K562 (cell line): ENCODE data around the gene CCNL1. TPM values are rescaled to one million over a fixed set of nuclear protein-coding genes. Genes with fewer than 3 reads are reported as not detected.
A peak's percentile ranks its signal among the peaks of the same experiment; 100 is the strongest.

ENCODE experiments used
- JUNB ChIP-seq: fragments of 450-650 bp; formaldehyde crosslinking; conservative IDR thresholded peaks from 2 replicates; pipeline ENCODE4 v1.4.0; 2020; ENCODE audit warnings: mild to moderate bottlenecking
- KLF13 ChIP-seq: fragments of 450-650 bp; IDR thresholded peaks from 2 replicates; pipeline ENCODE4 v1.6.1; 2016; ENCODE audit warnings: missing genetic modification characterization, low read depth, mild to moderate bottlenecking, missing compliant biosample characterization, moderate library complexity, borderline replicate concordance
- SRSF9 ChIP-seq: fragments of 200-400 bp; formaldehyde crosslinking; IDR thresholded peaks from 2 replicates; pipeline ENCODE4 v1.6.1; 2017; ENCODE audit warnings: low read depth, low read length, borderline replicate concordance
- TBL1XR1 ChIP-seq, 2 experiments: IDR thresholded peaks; 2 replicates each; pipeline ENCODE4 v1.6.1; 2012; ENCODE audit warnings: improper control_type of control experiment in 2 of 2, low read length in 2 of 2, mild to moderate bottlenecking in 1 of 2
- ZKSCAN1 ChIP-seq: fragments of 150-350 bp; IDR thresholded peaks from 2 replicates; pipeline ENCODE4 v1.6.1; 2016; ENCODE audit warnings: low read depth, low read length
- ZNF830 ChIP-seq: fragments of 250-450 bp; sonication (Bioruptor Pico); IDR thresholded peaks from 2 replicates; pipeline ENCODE4 v1.5.0; 2021; ENCODE audit warnings: mild to moderate bottlenecking
- polyA plus RNA-seq, 8 experiments: library from polyadenylated mRNA; depleted of rRNA in 4 of 8; stranded (reverse) in 5 of 8; unstranded in 3 of 8; fragments of >200 nt; fragmentation: Nextera tagmentation in 2 of 8; fragmentation: Illumina TruSeq in 1 of 8; extraction: Ambion mirVana in 2 of 8; extraction: Trizol in 1 of 8; gene quantifications; 2 replicates each; pipeline versions ENCODE4 v1.2.1 to v1.2.3, GENCODE V29; 2011 to 2014; ENCODE audit warnings: inconsistent platforms in 1 of 8, missing spikeins in 1 of 8
- total RNA-seq, 7 experiments: library from RNA; depleted of rRNA in 6 of 7; stranded (reverse); fragments of >200 nt in 6 of 7; fragmentation: Illumina TruSeq in 2 of 7; extraction: Trizol in 2 of 7; gene quantifications; 2 replicates each; pipeline versions ENCODE4 v1.2.1 to v1.2.3, GENCODE V29; 2011 to 2021; ENCODE audit warnings: low replicate concordance in 1 of 7
- TF ChIP-seq, protein P1 (sequence below): fragments of 150-350 bp; conservative IDR thresholded peaks from 2 replicates; pipeline ENCODE4 v1.6.1; 2014; ENCODE audit warnings: low read length
- TF ChIP-seq, protein P2 (sequence below), 2 experiments: IDR thresholded peaks; 2 replicates each; pipeline ENCODE4 v1.6.1; 2012; ENCODE audit warnings: improper control_type of control experiment in 2 of 2, low read depth in 2 of 2, low read length in 2 of 2, borderline replicate concordance in 1 of 2
- TF ChIP-seq, protein P3 (sequence below): IDR thresholded peaks from 2 replicates; pipeline ENCODE4 v1.6.1; 2011; ENCODE audit warnings: borderline replicate concordance, low read depth, mild to moderate bottlenecking, moderate library complexity, low read length; ENCODE audit not compliant: insufficient read depth, poor library complexity, severe bottlenecking
- TF ChIP-seq, protein P4 (sequence below): sonication (generic); formaldehyde crosslinking; IDR thresholded peaks from 2 replicates; pipeline ENCODE4 v1.8.0; 2022; ENCODE audit warnings: mild to moderate bottlenecking, missing genetic modification reagents
- TF ChIP-seq, protein P5 (sequence below): fragments of 200-400 bp; formaldehyde crosslinking; IDR thresholded peaks from 2 replicates; pipeline ENCODE4 v1.6.1; 2017; ENCODE audit warnings: mild to moderate bottlenecking, low read depth, low read length, moderate library complexity
- TF ChIP-seq, protein P6 (sequence below): sonication (generic); formaldehyde crosslinking; IDR thresholded peaks from 2 replicates; pipeline ENCODE4 v1.4.0; 2020; ENCODE audit warnings: mild to moderate bottlenecking, missing genetic modification reagents

Gene CCNL1
- total and polyA plus RNA-seq, 9 of the 15 experiments (the other 6 are each of a cell fraction or from before 2014, with no cell fraction given), result 16.1 to 186 (median 132) TPM

DNA sequence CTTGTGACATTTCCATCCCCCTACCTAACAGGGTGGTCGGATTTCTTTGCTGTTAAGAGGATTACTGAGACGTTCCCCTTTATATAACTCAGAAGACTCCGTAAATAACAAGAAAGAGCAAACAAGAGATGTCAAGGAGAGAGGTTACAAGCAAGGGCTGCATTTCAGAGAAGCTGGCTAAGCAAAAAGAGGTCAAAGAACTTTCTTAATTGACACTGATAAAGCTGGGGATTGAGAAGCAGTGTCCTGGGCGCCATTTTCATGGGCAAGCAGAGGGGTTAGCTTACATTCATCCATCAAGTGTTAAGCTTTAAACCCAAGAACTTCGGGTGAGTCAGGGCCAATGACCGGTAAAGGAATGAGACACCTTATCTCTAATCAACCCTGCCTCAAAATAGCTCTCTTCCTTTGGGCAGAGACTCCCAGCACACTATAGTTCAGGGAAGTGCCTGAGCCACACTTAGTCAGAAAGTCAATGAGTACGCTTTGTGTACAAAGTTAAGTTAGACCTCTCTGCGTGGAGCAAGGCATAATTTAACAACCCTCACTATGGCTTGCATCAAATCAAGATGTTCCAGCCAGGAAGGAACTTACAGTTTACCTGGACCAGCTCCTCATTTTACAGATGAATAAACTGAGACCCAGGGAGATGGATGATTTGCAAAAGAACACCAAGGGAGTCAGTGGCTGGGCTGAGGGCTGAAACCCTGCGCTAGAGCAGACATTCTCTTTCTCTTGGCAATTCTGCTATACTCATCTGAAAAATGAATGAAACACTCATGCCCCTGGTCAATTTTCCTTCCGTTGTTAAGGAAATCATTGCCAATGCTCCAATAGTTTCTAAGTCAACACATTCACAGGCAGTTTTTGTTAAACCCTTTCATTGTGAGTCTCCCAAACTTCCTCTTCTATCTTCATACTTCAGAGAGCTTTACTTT lies 44.6 kb downstream of the CCNL1 start (continued):
- TF ChIP-seq, protein P1, sequence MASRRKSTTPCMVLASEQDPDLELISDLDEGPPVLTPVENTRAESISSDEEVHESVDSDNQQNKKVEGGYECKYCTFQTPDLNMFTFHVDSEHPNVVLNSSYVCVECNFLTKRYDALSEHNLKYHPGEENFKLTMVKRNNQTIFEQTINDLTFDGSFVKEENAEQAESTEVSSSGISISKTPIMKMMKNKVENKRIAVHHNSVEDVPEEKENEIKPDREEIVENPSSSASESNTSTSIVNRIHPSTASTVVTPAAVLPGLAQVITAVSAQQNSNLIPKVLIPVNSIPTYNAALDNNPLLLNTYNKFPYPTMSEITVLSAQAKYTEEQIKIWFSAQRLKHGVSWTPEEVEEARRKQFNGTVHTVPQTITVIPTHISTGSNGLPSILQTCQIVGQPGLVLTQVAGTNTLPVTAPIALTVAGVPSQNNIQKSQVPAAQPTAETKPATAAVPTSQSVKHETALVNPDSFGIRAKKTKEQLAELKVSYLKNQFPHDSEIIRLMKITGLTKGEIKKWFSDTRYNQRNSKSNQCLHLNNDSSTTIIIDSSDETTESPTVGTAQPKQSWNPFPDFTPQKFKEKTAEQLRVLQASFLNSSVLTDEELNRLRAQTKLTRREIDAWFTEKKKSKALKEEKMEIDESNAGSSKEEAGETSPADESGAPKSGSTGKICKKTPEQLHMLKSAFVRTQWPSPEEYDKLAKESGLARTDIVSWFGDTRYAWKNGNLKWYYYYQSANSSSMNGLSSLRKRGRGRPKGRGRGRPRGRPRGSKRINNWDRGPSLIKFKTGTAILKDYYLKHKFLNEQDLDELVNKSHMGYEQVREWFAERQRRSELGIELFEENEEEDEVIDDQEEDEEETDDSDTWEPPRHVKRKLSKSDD, result no peak
- no peak for TF ChIP-seq ZNF830
- TF ChIP-seq, protein P2, sequence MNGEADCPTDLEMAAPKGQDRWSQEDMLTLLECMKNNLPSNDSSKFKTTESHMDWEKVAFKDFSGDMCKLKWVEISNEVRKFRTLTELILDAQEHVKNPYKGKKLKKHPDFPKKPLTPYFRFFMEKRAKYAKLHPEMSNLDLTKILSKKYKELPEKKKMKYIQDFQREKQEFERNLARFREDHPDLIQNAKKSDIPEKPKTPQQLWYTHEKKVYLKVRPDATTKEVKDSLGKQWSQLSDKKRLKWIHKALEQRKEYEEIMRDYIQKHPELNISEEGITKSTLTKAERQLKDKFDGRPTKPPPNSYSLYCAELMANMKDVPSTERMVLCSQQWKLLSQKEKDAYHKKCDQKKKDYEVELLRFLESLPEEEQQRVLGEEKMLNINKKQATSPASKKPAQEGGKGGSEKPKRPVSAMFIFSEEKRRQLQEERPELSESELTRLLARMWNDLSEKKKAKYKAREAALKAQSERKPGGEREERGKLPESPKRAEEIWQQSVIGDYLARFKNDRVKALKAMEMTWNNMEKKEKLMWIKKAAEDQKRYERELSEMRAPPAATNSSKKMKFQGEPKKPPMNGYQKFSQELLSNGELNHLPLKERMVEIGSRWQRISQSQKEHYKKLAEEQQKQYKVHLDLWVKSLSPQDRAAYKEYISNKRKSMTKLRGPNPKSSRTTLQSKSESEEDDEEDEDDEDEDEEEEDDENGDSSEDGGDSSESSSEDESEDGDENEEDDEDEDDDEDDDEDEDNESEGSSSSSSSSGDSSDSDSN (IDR thresholded peaks at IDR 0.05; ENCODE audit: borderline replicate concordance in 1 of 2, low read depth in 2 of 2, low read length in 2 of 2), result 0 out of 4 replicates have a peak, but pooled peaks of 1 of the 2 experiments have one; percentile 28
- no peak for TF ChIP-seq KLF13 (tag)
- TF ChIP-seq, protein P3, sequence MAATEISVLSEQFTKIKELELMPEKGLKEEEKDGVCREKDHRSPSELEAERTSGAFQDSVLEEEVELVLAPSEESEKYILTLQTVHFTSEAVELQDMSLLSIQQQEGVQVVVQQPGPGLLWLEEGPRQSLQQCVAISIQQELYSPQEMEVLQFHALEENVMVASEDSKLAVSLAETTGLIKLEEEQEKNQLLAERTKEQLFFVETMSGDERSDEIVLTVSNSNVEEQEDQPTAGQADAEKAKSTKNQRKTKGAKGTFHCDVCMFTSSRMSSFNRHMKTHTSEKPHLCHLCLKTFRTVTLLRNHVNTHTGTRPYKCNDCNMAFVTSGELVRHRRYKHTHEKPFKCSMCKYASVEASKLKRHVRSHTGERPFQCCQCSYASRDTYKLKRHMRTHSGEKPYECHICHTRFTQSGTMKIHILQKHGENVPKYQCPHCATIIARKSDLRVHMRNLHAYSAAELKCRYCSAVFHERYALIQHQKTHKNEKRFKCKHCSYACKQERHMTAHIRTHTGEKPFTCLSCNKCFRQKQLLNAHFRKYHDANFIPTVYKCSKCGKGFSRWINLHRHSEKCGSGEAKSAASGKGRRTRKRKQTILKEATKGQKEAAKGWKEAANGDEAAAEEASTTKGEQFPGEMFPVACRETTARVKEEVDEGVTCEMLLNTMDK, result no peak
- no peak for TF ChIP-seq JUNB (CRISPR knock-in tag)
- TF ChIP-seq, protein P4, sequence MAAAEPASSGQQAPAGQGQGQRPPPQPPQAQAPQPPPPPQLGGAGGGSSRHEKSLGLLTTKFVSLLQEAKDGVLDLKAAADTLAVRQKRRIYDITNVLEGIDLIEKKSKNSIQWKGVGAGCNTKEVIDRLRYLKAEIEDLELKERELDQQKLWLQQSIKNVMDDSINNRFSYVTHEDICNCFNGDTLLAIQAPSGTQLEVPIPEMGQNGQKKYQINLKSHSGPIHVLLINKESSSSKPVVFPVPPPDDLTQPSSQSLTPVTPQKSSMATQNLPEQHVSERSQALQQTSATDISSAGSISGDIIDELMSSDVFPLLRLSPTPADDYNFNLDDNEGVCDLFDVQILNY (CRISPR knock-in tag), result no peak
- no peak for TF ChIP-seq ZKSCAN1
- no peak for TF ChIP-seq SRSF9
- TF ChIP-seq, protein P5, sequence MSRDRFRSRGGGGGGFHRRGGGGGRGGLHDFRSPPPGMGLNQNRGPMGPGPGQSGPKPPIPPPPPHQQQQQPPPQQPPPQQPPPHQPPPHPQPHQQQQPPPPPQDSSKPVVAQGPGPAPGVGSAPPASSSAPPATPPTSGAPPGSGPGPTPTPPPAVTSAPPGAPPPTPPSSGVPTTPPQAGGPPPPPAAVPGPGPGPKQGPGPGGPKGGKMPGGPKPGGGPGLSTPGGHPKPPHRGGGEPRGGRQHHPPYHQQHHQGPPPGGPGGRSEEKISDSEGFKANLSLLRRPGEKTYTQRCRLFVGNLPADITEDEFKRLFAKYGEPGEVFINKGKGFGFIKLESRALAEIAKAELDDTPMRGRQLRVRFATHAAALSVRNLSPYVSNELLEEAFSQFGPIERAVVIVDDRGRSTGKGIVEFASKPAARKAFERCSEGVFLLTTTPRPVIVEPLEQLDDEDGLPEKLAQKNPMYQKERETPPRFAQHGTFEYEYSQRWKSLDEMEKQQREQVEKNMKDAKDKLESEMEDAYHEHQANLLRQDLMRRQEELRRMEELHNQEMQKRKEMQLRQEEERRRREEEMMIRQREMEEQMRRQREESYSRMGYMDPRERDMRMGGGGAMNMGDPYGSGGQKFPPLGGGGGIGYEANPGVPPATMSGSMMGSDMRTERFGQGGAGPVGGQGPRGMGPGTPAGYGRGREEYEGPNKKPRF, result no peak
- TF ChIP-seq, protein P6, sequence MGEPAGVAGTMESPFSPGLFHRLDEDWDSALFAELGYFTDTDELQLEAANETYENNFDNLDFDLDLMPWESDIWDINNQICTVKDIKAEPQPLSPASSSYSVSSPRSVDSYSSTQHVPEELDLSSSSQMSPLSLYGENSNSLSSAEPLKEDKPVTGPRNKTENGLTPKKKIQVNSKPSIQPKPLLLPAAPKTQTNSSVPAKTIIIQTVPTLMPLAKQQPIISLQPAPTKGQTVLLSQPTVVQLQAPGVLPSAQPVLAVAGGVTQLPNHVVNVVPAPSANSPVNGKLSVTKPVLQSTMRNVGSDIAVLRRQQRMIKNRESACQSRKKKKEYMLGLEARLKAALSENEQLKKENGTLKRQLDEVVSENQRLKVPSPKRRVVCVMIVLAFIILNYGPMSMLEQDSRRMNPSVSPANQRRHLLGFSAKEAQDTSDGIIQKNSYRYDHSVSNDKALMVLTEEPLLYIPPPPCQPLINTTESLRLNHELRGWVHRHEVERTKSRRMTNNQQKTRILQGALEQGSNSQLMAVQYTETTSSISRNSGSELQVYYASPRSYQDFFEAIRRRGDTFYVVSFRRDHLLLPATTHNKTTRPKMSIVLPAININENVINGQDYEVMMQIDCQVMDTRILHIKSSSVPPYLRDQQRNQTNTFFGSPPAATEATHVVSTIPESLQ (CRISPR knock-in tag), result no peak
- TF ChIP-seq TBL1XR1 (IDR thresholded peaks at IDR 0.05; ENCODE audit: low read length in 2 of 2), result peak in 1 of 2 experiments; percentile 89; a peak in 2 of 4 replicates
